ENCODE measurements around the gene ACADS. TPM values are rescaled to one million over a fixed set of nuclear protein-coding genes. Genes with fewer than 3 reads are reported as not detected.
"Not testable (repeated sequence)": the region's sequence is repeated elsewhere in the genome, so short reads cannot be mapped to it uniquely, and the experiment has no call there.

The ACADS gene
- total RNA-seq, 1 donor from 2014 or later = 11.7 TPM

DNA sequence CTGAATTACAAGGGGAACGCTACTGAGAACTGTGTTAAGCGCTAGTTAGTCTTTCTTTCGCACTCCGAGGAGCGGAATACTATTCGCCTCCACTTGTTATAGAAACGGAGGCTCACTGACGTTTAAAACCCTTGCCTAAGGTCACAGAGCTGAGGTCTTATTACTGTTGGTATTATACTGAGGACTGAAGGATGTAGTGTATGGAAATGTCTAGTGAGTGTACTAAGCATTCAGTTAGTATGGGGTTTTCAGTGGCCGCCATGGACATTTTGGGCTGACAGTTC lies 826 bp downstream of the ACADS start:
- no peak overlapping the region for H3K27ac Mint-ChIP-seq
- H3K36me3 Mint-ChIP-seq (ENCODE audit: insufficient read depth) = peaks cover 32% of the 10 kb centered on the region
- H3K9me3 Mint-ChIP-seq (ENCODE audit: low read depth) = no peaks in the 10 kb centered on the region
- TF ChIP-seq, protein P1, sequence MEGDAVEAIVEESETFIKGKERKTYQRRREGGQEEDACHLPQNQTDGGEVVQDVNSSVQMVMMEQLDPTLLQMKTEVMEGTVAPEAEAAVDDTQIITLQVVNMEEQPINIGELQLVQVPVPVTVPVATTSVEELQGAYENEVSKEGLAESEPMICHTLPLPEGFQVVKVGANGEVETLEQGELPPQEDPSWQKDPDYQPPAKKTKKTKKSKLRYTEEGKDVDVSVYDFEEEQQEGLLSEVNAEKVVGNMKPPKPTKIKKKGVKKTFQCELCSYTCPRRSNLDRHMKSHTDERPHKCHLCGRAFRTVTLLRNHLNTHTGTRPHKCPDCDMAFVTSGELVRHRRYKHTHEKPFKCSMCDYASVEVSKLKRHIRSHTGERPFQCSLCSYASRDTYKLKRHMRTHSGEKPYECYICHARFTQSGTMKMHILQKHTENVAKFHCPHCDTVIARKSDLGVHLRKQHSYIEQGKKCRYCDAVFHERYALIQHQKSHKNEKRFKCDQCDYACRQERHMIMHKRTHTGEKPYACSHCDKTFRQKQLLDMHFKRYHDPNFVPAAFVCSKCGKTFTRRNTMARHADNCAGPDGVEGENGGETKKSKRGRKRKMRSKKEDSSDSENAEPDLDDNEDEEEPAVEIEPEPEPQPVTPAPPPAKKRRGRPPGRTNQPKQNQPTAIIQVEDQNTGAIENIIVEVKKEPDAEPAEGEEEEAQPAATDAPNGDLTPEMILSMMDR (IDR thresholded peaks at IDR 0.05; ENCODE audit: unreplicated experiment) = no peak
- H3K4me1 Mint-ChIP-seq (ENCODE audit: low read depth) = peaks cover 12% of the 10 kb centered on the region
- H3K4me3 Mint-ChIP-seq (ENCODE audit: low read depth) = peak overlapping the region; percentile 84
- no peak for DNase-seq (ENCODE audit: low spot score, unreplicated experiment)
- peaks cover 4% of the 10 kb centered on the region for H3K27me3 Mint-ChIP-seq

DNA sequence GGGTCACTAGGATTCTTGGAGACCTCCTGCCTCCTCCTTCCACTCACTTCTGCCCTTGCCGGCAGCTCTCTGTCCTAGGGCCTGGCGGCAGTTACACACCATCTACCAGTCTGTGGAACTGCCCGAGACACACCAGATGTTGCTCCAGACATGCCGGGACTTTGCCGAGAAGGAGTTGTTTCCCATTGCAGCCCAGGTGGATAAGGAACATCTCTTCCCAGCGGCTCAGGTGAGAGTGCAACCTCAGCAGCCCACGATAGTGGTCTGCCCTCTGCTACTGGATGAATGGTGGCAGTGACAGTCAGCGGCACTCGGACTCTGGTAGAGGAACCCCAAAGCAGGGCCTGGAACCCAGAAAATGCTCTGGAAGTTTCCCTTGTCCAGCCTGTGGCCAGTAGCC lies 1.3 kb downstream of the ACADS start:
- TF ChIP-seq, protein P1 (IDR thresholded peaks at IDR 0.05; ENCODE audit: unreplicated experiment) = no peak
- DNase-seq (ENCODE audit: low spot score, unreplicated experiment) = no peak
- Mint-ChIP-seq H3K27me3 (peaks cover 4% of the 10 kb centered on the region), H3K4me1 (ENCODE audit: low read depth) (peaks cover 12% of the 10 kb centered on the region), H3K4me3 (ENCODE audit: low read depth) (peak overlapping the region; percentile 84), H3K36me3 (ENCODE audit: insufficient read depth) (peaks cover 31% of the 10 kb centered on the region), H3K9me3 (ENCODE audit: low read depth) (no peaks in the 10 kb centered on the region), H3K27ac (no peak overlapping the region)

DNA sequence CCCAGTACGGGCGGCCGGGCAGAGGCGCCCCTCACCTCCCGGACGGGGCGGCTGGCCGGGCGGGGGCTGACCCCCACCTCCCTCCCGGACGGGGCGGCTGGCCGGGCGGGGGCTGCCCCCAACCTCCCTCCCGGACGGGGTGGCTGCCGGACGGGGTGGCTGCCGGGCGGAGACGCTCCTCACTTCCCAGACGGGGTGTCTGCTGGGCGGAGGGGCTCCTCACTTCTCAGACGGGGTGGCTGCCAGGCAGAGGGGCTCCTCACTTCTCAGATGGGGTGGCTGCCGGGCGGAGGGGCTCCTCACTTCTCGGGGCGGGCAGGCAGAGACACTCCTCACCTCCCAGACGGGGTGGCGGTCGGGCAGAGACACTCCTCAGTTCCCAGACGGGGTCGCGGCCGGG lies 6.6 kb downstream of the ACADS start:
- H3K27me3 Mint-ChIP-seq; H3K4me1 Mint-ChIP-seq (ENCODE audit: low read depth); H3K9me3 Mint-ChIP-seq (ENCODE audit: low read depth): not testable (repeated sequence)

DNA sequence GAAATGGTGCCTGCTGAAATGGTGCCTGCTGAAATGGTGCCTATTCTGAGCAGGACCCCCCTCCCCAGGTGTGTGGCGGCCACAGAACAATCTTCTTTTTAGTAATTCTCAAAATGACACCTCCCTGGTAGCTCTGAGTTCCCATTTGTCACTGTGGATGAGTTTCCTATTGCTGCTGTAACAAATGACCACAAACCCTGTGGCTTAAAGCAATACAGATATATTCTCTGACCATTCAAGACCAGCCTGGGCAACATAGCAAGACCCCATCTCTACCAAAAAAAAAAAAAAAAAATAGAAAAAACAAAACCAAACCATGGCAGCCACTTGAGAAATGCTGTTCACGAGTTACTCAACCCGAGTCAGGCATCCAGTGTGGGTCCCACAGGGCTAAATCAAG lies 7.9 kb downstream of the ACADS start:
- Mint-ChIP-seq H3K36me3 (ENCODE audit: insufficient read depth) (peaks cover 19% of the 10 kb centered on the region), H3K9me3 (ENCODE audit: low read depth) (no peaks in the 10 kb centered on the region)
- no peak for DNase-seq (ENCODE audit: low spot score, unreplicated experiment)

More for the DNA sequence above, 6.6 kb downstream of the ACADS start:
- DNase-seq (ENCODE audit: low spot score, unreplicated experiment); H3K4me3 Mint-ChIP-seq (ENCODE audit: low read depth); H3K27ac Mint-ChIP-seq: not testable (repeated sequence)
- peaks cover 23% of the 10 kb centered on the region for H3K36me3 Mint-ChIP-seq (ENCODE audit: insufficient read depth)

DNA sequence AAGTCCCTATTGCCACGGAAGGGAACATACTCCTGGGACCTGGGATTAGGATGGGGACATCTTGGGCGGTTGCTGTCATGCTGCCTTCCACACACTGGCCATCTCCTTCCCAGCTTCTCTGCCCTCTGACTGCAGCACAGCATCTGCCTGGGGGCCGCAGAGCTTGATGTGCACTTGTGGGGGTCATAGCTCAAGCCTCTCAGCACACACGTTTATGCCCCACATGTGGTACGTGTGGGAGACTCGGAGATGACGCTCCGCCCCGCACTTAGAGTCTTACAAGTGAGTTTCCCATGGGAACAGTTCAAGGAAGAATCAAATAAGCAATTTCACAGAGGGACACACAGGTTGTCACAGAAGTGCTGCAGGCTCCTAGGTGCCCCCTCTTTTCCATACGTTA lies 8.6 kb downstream of the ACADS start:
- peaks cover 19% of the 10 kb centered on the region for H3K36me3 Mint-ChIP-seq (ENCODE audit: insufficient read depth)
- H3K4me3 Mint-ChIP-seq (ENCODE audit: low read depth) = no peak overlapping the region
- H3K9me3 Mint-ChIP-seq (ENCODE audit: low read depth) = no peaks in the 10 kb centered on the region
- DNase-seq (ENCODE audit: low spot score, unreplicated experiment) = no peak
- no peaks in the 10 kb centered on the region for H3K4me1 Mint-ChIP-seq (ENCODE audit: low read depth)
- H3K27ac Mint-ChIP-seq = no peak overlapping the region
- no peaks in the 10 kb centered on the region for H3K27me3 Mint-ChIP-seq
- TF ChIP-seq, protein P1 (IDR thresholded peaks at IDR 0.05; ENCODE audit: unreplicated experiment) = no peak

More for the DNA sequence above, 7.9 kb downstream of the ACADS start:
- no peak overlapping the region for H3K4me3 Mint-ChIP-seq (ENCODE audit: low read depth)
- H3K27me3 Mint-ChIP-seq = no peaks in the 10 kb centered on the region
- H3K4me1 Mint-ChIP-seq (ENCODE audit: low read depth) = no peaks in the 10 kb centered on the region
- H3K27ac Mint-ChIP-seq = no peak overlapping the region
- TF ChIP-seq, protein P1 (IDR thresholded peaks at IDR 0.05; ENCODE audit: unreplicated experiment) = no peak

DNA sequence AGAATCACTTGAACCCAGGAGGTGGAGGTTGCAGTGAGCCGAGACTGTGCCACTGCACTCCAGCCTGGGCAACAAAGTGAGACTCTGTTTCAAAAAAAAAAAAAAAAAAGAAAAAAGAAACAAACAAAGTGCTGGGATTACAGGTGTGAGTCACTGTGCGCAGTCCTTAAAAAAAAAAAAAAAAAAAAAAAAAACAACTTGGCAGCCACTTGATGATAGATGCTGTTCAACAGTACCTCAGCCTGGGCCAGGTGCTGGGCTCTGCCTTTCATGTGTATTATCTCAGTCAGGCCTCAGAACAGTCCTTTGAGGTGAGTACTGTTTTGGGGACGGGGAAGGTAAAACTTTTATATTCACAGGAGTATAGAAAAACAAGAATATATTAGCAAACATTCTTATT lies 9.6 kb downstream of the ACADS start:
- Mint-ChIP-seq H3K27me3 (no peaks in the 10 kb centered on the region), H3K4me1 (ENCODE audit: low read depth) (no peaks in the 10 kb centered on the region), H3K9me3 (ENCODE audit: low read depth) (no peaks in the 10 kb centered on the region), H3K27ac (no peak overlapping the region), H3K36me3 (ENCODE audit: insufficient read depth) (peaks cover 13% of the 10 kb centered on the region), H3K4me3 (ENCODE audit: low read depth) (no peak overlapping the region)
- TF ChIP-seq, protein P1 (IDR thresholded peaks at IDR 0.05; ENCODE audit: unreplicated experiment) = no peak
- DNase-seq (ENCODE audit: low spot score, unreplicated experiment) = no peak
